22Rv1 (cell line): Measurements from ENCODE around the gene SMOC2.
"Not testable (repeated sequence)": the region's sequence is repeated elsewhere in the genome, so short reads cannot be mapped to it uniquely, and the experiment has no call there.

Experiments used
- ZFX ChIP-seq: fragments of 450-650 bp; IDR thresholded peaks from 2 replicates; pipeline ENCODE4 v1.6.1; 2017; ENCODE audit warnings: antibody characterized with exemption, borderline replicate concordance
- TF ChIP-seq, protein P1 (sequence below): fragments of 450-650 bp; IDR thresholded peaks from 2 replicates; pipeline ENCODE4 v1.5.1; 2017; ENCODE audit warnings: mild to moderate bottlenecking

DNA sequence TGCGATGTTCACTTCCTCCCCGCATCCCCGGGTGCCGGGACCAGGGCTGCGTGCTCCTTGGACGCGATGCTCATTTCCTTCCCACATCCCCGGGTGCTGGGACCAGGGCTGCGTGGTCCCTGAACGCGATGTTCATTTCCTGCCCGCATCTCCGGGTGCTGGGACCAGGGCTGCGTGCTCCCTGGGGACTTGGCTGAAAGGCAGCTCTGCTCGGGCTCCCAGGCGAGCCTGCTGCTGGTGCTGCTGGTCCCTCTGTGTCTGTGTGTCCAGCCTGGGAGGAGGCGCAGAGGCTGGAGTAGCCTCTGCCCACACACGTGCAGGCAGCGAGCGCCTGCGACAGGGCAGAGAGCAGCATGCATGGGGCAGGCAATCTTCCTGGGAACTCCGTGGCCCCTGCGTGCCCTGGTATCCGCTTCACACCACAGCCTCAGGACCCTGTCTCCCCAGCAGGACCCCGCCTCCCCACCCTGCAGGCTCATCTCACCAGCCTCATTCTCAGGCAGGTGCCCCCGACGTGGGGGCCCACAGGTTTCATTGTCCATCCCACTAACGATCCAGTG is 132.4 kb downstream of the SMOC2 start:
- TF ChIP-seq, protein P1, sequence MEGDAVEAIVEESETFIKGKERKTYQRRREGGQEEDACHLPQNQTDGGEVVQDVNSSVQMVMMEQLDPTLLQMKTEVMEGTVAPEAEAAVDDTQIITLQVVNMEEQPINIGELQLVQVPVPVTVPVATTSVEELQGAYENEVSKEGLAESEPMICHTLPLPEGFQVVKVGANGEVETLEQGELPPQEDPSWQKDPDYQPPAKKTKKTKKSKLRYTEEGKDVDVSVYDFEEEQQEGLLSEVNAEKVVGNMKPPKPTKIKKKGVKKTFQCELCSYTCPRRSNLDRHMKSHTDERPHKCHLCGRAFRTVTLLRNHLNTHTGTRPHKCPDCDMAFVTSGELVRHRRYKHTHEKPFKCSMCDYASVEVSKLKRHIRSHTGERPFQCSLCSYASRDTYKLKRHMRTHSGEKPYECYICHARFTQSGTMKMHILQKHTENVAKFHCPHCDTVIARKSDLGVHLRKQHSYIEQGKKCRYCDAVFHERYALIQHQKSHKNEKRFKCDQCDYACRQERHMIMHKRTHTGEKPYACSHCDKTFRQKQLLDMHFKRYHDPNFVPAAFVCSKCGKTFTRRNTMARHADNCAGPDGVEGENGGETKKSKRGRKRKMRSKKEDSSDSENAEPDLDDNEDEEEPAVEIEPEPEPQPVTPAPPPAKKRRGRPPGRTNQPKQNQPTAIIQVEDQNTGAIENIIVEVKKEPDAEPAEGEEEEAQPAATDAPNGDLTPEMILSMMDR: not testable (repeated sequence)
- not testable (repeated sequence) for TF ChIP-seq ZFX
